ENCODE measurements around the gene AFF2.

Gene AFF2

GRCh38 chrX:148813967-148814366, 313.6 kb downstream of the AFF2 start:
- no peak for TF ChIP-seq ZNF8 (CRISPR knock-in tag; IDR thresholded peaks at IDR 0.05)
- TF ChIP-seq ZNF70 (CRISPR knock-in tag; IDR thresholded peaks at IDR 0.05): no peak
- TF ChIP-seq, protein P1, sequence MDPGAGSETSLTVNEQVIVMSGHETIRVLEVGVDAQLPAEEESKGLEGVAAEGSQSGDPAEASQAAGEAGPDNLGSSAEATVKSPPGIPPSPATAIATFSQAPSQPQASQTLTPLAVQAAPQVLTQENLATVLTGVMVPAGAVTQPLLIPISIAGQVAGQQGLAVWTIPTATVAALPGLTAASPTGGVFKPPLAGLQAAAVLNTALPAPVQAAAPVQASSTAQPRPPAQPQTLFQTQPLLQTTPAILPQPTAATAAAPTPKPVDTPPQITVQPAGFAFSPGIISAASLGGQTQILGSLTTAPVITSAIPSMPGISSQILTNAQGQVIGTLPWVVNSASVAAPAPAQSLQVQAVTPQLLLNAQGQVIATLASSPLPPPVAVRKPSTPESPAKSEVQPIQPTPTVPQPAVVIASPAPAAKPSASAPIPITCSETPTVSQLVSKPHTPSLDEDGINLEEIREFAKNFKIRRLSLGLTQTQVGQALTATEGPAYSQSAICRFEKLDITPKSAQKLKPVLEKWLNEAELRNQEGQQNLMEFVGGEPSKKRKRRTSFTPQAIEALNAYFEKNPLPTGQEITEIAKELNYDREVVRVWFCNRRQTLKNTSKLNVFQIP (CRISPR knock-in tag; IDR thresholded peaks at IDR 0.05; ENCODE audit: borderline replicate concordance, low read depth): no peak
- TF ChIP-seq ZNF565 (CRISPR knock-in tag; conservative IDR thresholded peaks at IDR 0.05; ENCODE audit: low read depth): no peak
- ATAC-seq: no peak

- no peak for TF ChIP-seq ZFP30 (CRISPR knock-in tag; IDR thresholded peaks at IDR 0.05)
- TF ChIP-seq, protein P1 (CRISPR knock-in tag; IDR thresholded peaks at IDR 0.05; ENCODE audit: borderline replicate concordance, low read depth): no peak
- TF ChIP-seq ZC3H10 (CRISPR knock-in tag; IDR thresholded peaks at IDR 0.05): no peak
- TF ChIP-seq TOX (CRISPR knock-in tag; IDR thresholded peaks at IDR 0.05; ENCODE audit: borderline replicate concordance): no peak
- TF ChIP-seq GLIS3 (CRISPR knock-in tag; IDR thresholded peaks at IDR 0.05): no peak
- TF ChIP-seq CSDC2 (CRISPR knock-in tag; IDR thresholded peaks at IDR 0.05): no peak
- TF ChIP-seq, protein P2, sequence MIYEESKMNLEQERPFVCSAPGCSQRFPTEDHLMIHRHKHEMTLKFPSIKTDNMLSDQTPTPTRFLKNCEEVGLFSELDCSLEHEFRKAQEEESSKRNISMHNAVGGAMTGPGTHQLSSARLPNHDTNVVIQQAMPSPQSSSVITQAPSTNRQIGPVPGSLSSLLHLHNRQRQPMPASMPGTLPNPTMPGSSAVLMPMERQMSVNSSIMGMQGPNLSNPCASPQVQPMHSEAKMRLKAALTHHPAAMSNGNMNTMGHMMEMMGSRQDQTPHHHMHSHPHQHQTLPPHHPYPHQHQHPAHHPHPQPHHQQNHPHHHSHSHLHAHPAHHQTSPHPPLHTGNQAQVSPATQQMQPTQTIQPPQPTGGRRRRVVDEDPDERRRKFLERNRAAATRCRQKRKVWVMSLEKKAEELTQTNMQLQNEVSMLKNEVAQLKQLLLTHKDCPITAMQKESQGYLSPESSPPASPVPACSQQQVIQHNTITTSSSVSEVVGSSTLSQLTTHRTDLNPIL (CRISPR knock-in tag; IDR thresholded peaks at IDR 0.05; ENCODE audit: low read depth): no peak
- no peak for TF ChIP-seq ZNF565 (CRISPR knock-in tag; conservative IDR thresholded peaks at IDR 0.05; ENCODE audit: low read depth)
- TF ChIP-seq ARNTL (CRISPR knock-in tag; IDR thresholded peaks at IDR 0.05; ENCODE audit: borderline replicate concordance, low read depth): no peak
- TF ChIP-seq ISL1 (CRISPR knock-in tag; IDR thresholded peaks at IDR 0.05): no peak
- TF ChIP-seq BACH2 (CRISPR knock-in tag; IDR thresholded peaks at IDR 0.05; ENCODE audit: borderline replicate concordance): no peak
- no peak for TF ChIP-seq ZNF70 (CRISPR knock-in tag; IDR thresholded peaks at IDR 0.05)
- TF ChIP-seq ZFP3 (CRISPR knock-in tag; IDR thresholded peaks at IDR 0.05): no peak
- no peak for TF ChIP-seq PPARA (CRISPR knock-in tag; IDR thresholded peaks at IDR 0.05; ENCODE audit: borderline replicate concordance)
- TF ChIP-seq, protein P3, sequence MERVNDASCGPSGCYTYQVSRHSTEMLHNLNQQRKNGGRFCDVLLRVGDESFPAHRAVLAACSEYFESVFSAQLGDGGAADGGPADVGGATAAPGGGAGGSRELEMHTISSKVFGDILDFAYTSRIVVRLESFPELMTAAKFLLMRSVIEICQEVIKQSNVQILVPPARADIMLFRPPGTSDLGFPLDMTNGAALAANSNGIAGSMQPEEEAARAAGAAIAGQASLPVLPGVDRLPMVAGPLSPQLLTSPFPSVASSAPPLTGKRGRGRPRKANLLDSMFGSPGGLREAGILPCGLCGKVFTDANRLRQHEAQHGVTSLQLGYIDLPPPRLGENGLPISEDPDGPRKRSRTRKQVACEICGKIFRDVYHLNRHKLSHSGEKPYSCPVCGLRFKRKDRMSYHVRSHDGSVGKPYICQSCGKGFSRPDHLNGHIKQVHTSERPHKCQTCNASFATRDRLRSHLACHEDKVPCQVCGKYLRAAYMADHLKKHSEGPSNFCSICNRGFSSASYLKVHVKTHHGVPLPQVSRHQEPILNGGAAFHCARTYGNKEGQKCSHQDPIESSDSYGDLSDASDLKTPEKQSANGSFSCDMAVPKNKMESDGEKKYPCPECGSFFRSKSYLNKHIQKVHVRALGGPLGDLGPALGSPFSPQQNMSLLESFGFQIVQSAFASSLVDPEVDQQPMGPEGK (CRISPR knock-in tag; IDR thresholded peaks at IDR 0.05; ENCODE audit: borderline replicate concordance): no peak
- no peak for TF ChIP-seq ZNF8 (CRISPR knock-in tag; IDR thresholded peaks at IDR 0.05)
- TF ChIP-seq OSR1 (CRISPR knock-in tag; IDR thresholded peaks at IDR 0.05): no peak
- no peak for ATAC-seq
Measured at GRCh38 chrX:148815218-148815961, 315.0 kb downstream of the AFF2 start.

- no peak for TF ChIP-seq ZNF565 (CRISPR knock-in tag; conservative IDR thresholded peaks at IDR 0.05; ENCODE audit: low read depth)
- TF ChIP-seq ZNF70 (CRISPR knock-in tag; IDR thresholded peaks at IDR 0.05): no peak
- no peak for TF ChIP-seq OSR1 (CRISPR knock-in tag; IDR thresholded peaks at IDR 0.05)
- no peak for TF ChIP-seq ESRRG (CRISPR knock-in tag; IDR thresholded peaks at IDR 0.05)
- TF ChIP-seq, protein P2 (CRISPR knock-in tag; IDR thresholded peaks at IDR 0.05; ENCODE audit: low read depth): no peak
- no peak for TF ChIP-seq ZFP30 (CRISPR knock-in tag; IDR thresholded peaks at IDR 0.05)
- ATAC-seq: no peak
Measured at GRCh38 chrX:148823986-148824385, 323.6 kb downstream of the AFF2 start.

DNA sequence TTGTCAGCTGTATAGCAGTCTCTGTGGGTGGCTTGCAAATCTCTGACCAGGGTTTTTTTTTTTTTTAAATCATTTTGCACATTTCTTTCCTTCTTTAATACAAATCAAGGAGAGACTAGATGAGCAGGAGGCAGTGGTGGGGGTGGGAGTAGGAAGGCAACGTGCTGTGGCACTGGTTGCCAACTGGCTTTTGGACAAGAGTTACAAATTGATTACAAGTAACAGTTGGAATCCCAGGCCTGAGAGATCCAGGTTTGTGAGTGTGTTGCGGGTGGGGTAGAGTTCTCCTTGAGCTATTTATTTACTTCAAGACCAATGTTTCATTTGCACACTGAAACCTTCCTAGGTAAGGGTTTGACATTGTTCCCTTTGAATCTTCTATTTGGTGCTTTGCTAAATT, 325.3 kb downstream of the AFF2 start:
- ATAC-seq: no peak
- TF ChIP-seq, protein P1 (CRISPR knock-in tag; IDR thresholded peaks at IDR 0.05; ENCODE audit: borderline replicate concordance, low read depth): no peak
- TF ChIP-seq ESRRG (CRISPR knock-in tag; IDR thresholded peaks at IDR 0.05): no peak
- TF ChIP-seq TSHZ2 (CRISPR knock-in tag; IDR thresholded peaks at IDR 0.05): no peak
- no peak for TF ChIP-seq ZNF565 (CRISPR knock-in tag; conservative IDR thresholded peaks at IDR 0.05; ENCODE audit: low read depth)
